ENCODE measurements around the gene LDHAL6B. TPM values are rescaled to one million over a fixed set of nuclear protein-coding genes. Genes with fewer than 3 reads are reported as not detected.

Gene LDHAL6B
- total RNA-seq = not detected
- not detected for polyA plus RNA-seq (2013, experiment 1 of 2)
- not detected for polyA plus RNA-seq (2013, experiment 2 of 2)
- long read RNA-seq, experiment 1 = 0 reads
- long read RNA-seq, experiment 2 = 0 reads
- long read RNA-seq, experiment 3 = 0 reads
- long read RNA-seq, experiment 4 = 0 reads

GRCh38 chr15:59206623-59207183, at the start of gene LDHAL6B:
LDHAL6B (plus strand) TSS chr15:59206843; CDS start chr15:59206941, 98 bp downstream.
- Mint-ChIP-seq H3K36me3 (ENCODE audit: low read depth) (peaks cover 47% of the 10 kb centered on the region), H3K4me1 (no peaks in the 10 kb centered on the region), H3K4me3 (no peak within 1 kb of the TSS)

GRCh38 chr15:59157396-59157795, 49.2 kb upstream of the LDHAL6B start:
- H3K36me3 ChIP-seq (ENCODE audit: control insufficient read depth, insufficient read depth, low read length) = peaks cover 31% of the 10 kb centered on the region
- Mint-ChIP-seq H3K4me3 (no peak overlapping the region), H3K36me3 (ENCODE audit: low read depth) (peaks cover 47% of the 10 kb centered on the region), H3K27ac (no peak overlapping the region), H3K27me3 (ENCODE audit: insufficient read depth) (no peaks in the 10 kb centered on the region), H3K4me1 (no peaks in the 10 kb centered on the region), H3K9me3 (no peaks in the 10 kb centered on the region)
- H3K9me3 ChIP-seq (ENCODE audit: control insufficient read depth, low read length) = no peaks in the 10 kb centered on the region
- H3K9ac ChIP-seq (ENCODE audit: extremely low read depth, low read length, poor library complexity, severe bottlenecking) = no peak overlapping the region
- no peaks in the 10 kb centered on the region for H3K27me3 ChIP-seq (ENCODE audit: control insufficient read depth, insufficient read depth, low read length, poor library complexity, severe bottlenecking)
- no peak for TF ChIP-seq CTCF (conservative IDR thresholded peaks at IDR 0.05)
- H3K4me3 ChIP-seq (ENCODE audit: low read length) = no peak overlapping the region
- 86 to 100% methylated on average over 3 to 5 of the region's 5 CpGs for WGBS, 2 experiments (ENCODE audit: insufficient coverage in 1 of 2, insufficient read length in 1 of 2)
- DNase-seq = no peak
- no peaks in the 10 kb centered on the region for H3K4me1 ChIP-seq (ENCODE audit: control insufficient read depth, insufficient read depth, low read length)
- H3K27ac ChIP-seq (ENCODE audit: low read depth, low read length) = no peak overlapping the region

More at GRCh38 chr15:59206623-59207183, at the start of gene LDHAL6B:
- Mint-ChIP-seq H3K27ac (no peak within 1 kb of the TSS), H3K9me3 (no peaks in the 10 kb centered on the region), H3K27me3 (ENCODE audit: insufficient read depth) (no peaks in the 10 kb centered on the region)
- Histone ChIP-seq H3K36me3 (ENCODE audit: control insufficient read depth, insufficient read depth, low read length) (peaks cover 40% of the 10 kb centered on the region), H3K9ac (ENCODE audit: extremely low read depth, low read length, poor library complexity, severe bottlenecking) (no peak within 1 kb of the TSS), H3K27me3 (ENCODE audit: control insufficient read depth, insufficient read depth, low read length, poor library complexity, severe bottlenecking) (no peaks in the 10 kb centered on the region), H3K27ac (ENCODE audit: low read depth, low read length) (no peak within 1 kb of the TSS), H3K4me3 (ENCODE audit: low read length) (no peak within 1 kb of the TSS), H3K4me1 (ENCODE audit: control insufficient read depth, insufficient read depth, low read length) (no peaks in the 10 kb centered on the region), H3K9me3 (ENCODE audit: control insufficient read depth, low read length) (no peaks in the 10 kb centered on the region)
- TF ChIP-seq CTCF (conservative IDR thresholded peaks at IDR 0.05) = no peak
- no peak for DNase-seq
- WGBS, 2 experiments (ENCODE audit: insufficient coverage in 1 of 2, insufficient read length in 1 of 2) = 97 to 98% methylated on average over 29 to 30 of the region's 30 CpGs

- no peak for DNase-seq
- Mint-ChIP-seq H3K9me3 (no peaks in the 10 kb centered on the region), H3K36me3 (ENCODE audit: low read depth) (peaks cover 42% of the 10 kb centered on the region), H3K4me3 (no peak overlapping the region), H3K27me3 (ENCODE audit: insufficient read depth) (no peaks in the 10 kb centered on the region), H3K27ac (no peak overlapping the region), H3K4me1 (no peaks in the 10 kb centered on the region)
- Histone ChIP-seq H3K4me3 (ENCODE audit: low read length) (no peak overlapping the region), H3K9me3 (ENCODE audit: control insufficient read depth, low read length) (no peaks in the 10 kb centered on the region), H3K27ac (ENCODE audit: low read depth, low read length) (no peak overlapping the region), H3K36me3 (ENCODE audit: control insufficient read depth, insufficient read depth, low read length) (peaks cover 24% of the 10 kb centered on the region), H3K4me1 (ENCODE audit: control insufficient read depth, insufficient read depth, low read length) (no peaks in the 10 kb centered on the region), H3K27me3 (ENCODE audit: control insufficient read depth, insufficient read depth, low read length, poor library complexity, severe bottlenecking) (no peaks in the 10 kb centered on the region), H3K9ac (ENCODE audit: extremely low read depth, low read length, poor library complexity, severe bottlenecking) (no peak overlapping the region)
- 94 to 100% methylated on average over 2 to 9 of the region's 9 CpGs for WGBS, 2 experiments (ENCODE audit: insufficient coverage in 1 of 2, insufficient read length in 1 of 2)
- TF ChIP-seq CTCF (conservative IDR thresholded peaks at IDR 0.05) = no peak
These were observed 48.6 kb upstream of the LDHAL6B start for GRCh38 chr15:59157840-59158700.
